Loucy (cell line): ENCODE measurements around the gene GJB6.

Experiments
- EZH2phosphoT487 ChIP-seq: fragments of 200-600 bp; IDR thresholded peaks from 2 replicates; pipeline ENCODE4 v1.6.1; 2018; ENCODE audit warnings: antibody characterized with exemption, mild to moderate bottlenecking, moderate library complexity, borderline replicate concordance
- TF ChIP-seq, protein P1 (sequence below): fragments of 200-600 bp; sonication (generic); conservative IDR thresholded peaks from 2 replicates; pipeline ENCODE4 v1.5.1; 2014; ENCODE audit warnings: mild to moderate bottlenecking, antibody characterized with exemption, low read length

DNA sequence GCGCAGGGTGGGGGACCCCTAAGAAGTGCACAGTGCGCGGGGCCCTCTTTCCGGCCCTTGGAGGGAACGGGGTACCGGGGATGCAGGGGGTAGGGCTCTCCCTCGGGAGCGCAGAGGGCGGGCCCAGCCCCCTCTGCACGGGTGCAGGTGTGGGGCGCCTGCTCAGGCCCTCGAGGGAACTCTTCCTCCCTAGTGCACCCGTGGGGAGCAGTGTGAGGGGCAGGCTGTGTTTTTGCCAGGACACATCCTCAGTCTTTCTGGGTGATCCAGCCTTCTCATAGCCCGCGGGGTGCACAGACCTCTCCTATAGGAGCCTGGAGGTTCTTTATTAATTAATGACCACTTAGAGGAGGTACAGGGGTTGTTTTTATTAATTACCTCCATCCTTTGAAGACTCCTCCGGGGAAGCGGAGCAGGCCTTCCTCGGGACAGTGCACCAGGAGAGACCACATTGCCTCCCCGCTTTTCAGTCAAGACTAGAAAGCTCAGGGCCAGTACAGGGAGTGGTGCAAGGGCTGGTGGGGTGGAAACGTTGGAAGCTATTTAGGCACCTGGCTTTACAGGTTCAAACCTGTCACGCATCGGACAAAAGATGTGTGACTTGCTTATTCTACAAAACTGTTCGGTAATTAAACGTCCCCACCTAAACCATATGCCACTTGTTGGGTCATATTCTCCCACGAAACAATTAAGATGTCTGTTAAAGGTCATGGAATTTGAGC, 598 bp upstream of the GJB6 start:
- TF ChIP-seq, protein P1, sequence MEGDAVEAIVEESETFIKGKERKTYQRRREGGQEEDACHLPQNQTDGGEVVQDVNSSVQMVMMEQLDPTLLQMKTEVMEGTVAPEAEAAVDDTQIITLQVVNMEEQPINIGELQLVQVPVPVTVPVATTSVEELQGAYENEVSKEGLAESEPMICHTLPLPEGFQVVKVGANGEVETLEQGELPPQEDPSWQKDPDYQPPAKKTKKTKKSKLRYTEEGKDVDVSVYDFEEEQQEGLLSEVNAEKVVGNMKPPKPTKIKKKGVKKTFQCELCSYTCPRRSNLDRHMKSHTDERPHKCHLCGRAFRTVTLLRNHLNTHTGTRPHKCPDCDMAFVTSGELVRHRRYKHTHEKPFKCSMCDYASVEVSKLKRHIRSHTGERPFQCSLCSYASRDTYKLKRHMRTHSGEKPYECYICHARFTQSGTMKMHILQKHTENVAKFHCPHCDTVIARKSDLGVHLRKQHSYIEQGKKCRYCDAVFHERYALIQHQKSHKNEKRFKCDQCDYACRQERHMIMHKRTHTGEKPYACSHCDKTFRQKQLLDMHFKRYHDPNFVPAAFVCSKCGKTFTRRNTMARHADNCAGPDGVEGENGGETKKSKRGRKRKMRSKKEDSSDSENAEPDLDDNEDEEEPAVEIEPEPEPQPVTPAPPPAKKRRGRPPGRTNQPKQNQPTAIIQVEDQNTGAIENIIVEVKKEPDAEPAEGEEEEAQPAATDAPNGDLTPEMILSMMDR = no peak
- no peak for TF ChIP-seq EZH2phosphoT487
